ENCODE data around the gene ANKS1B.

The ANKS1B gene

GRCh38 chr12:99704458-99704857 is 280.3 kb downstream of the ANKS1B start:
- no peak for DNase-seq
- H3K27me3 ChIP-seq, result no peaks in the 10 kb centered on the region
- no peaks in the 10 kb centered on the region for H3K36me3 ChIP-seq
- TF ChIP-seq CTCF (IDR thresholded peaks at IDR 0.05; ENCODE audit: low read depth, low read length), result no peak
- no peaks in the 10 kb centered on the region for H3K4me1 ChIP-seq
- H3K4me3 ChIP-seq (ENCODE audit: low read depth, low read length), result no peak overlapping the region
- no peaks in the 10 kb centered on the region for H3K9me3 ChIP-seq

GRCh38 chr12:99704036-99704435 is 280.7 kb downstream of the ANKS1B start:
- no peaks in the 10 kb centered on the region for H3K27me3 ChIP-seq
- H3K4me1 ChIP-seq, result no peaks in the 10 kb centered on the region
- TF ChIP-seq CTCF (IDR thresholded peaks at IDR 0.05; ENCODE audit: low read depth, low read length), result no peak
- no peak overlapping the region for H3K4me3 ChIP-seq (ENCODE audit: low read depth, low read length)
- no peak for DNase-seq
- no peaks in the 10 kb centered on the region for H3K9me3 ChIP-seq
- no peaks in the 10 kb centered on the region for H3K36me3 ChIP-seq

- Histone ChIP-seq H3K27me3 (no peaks in the 10 kb centered on the region), H3K4me1 (no peaks in the 10 kb centered on the region), H3K4me3 (ENCODE audit: low read depth, low read length) (no peak overlapping the region), H3K36me3 (no peaks in the 10 kb centered on the region), H3K9me3 (no peaks in the 10 kb centered on the region)
- TF ChIP-seq CTCF (IDR thresholded peaks at IDR 0.05; ENCODE audit: low read depth, low read length), result no peak
- DNase-seq, result no peak
Measured at GRCh38 chr12:99700032-99700431, 284.7 kb downstream of the ANKS1B start.

DNA sequence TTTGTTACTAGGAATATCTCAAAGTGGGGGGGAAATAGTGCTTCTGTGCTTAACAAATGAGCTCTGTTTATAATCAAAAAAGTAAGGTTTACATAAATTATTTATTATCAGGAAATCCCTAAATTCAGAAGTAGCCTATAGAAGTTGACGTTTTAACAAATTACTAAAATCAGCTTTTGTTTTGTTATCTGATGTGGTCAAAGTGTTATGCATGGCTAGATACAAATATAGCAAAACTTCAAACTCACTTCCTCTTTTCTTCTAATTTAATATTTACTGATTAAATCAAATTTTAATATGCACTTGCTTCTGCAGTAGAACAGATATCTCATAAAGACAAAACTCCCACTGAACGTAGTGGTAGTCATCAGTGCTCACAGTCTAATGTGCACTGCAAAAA is 289.7 kb downstream of the ANKS1B start:
- TF ChIP-seq CTCF (IDR thresholded peaks at IDR 0.05; ENCODE audit: low read depth, low read length), result no peak
- no peaks in the 10 kb centered on the region for H3K9me3 ChIP-seq

GRCh38 chr12:99686142-99686541 is 298.6 kb downstream of the ANKS1B start:
- Histone ChIP-seq H3K4me3 (ENCODE audit: low read depth, low read length) (no peak overlapping the region), H3K9me3 (no peaks in the 10 kb centered on the region), H3K36me3 (no peaks in the 10 kb centered on the region), H3K4me1 (no peaks in the 10 kb centered on the region), H3K27me3 (no peaks in the 10 kb centered on the region)
- TF ChIP-seq CTCF (IDR thresholded peaks at IDR 0.05; ENCODE audit: low read depth, low read length), result no peak
- DNase-seq, result no peak

More for the DNA sequence above, 289.7 kb downstream of the ANKS1B start:
- DNase-seq, result no peak
- H3K4me3 ChIP-seq (ENCODE audit: low read depth, low read length), result no peak overlapping the region
- no peaks in the 10 kb centered on the region for H3K36me3 ChIP-seq
- H3K4me1 ChIP-seq, result no peaks in the 10 kb centered on the region
- no peaks in the 10 kb centered on the region for H3K27me3 ChIP-seq

DNA sequence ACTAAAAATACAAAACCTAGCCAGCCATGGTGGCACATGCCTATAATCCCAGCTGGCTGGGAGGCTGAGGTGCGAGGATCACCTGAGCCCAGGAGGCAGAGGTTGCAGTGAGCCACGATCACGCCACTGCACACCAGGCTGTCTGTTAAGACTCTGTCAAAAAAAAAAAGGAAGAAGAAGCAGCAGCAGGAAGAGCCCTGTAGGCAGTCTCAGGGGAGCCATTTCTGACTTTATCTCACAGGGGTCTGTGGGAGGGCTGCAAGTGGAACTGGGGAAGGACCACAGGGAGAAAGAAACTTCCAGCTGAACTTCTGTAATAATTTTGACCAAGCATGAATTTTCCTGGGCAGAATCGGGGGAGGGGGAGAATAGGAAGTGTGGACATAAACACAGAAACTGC is 304.5 kb downstream of the ANKS1B start:
- DNase-seq, result no peak
- no peak for TF ChIP-seq CTCF (IDR thresholded peaks at IDR 0.05; ENCODE audit: low read depth, low read length)
- no peaks in the 10 kb centered on the region for H3K4me1 ChIP-seq
- no peaks in the 10 kb centered on the region for H3K36me3 ChIP-seq
- H3K9me3 ChIP-seq, result no peaks in the 10 kb centered on the region
- no peak overlapping the region for H3K4me3 ChIP-seq (ENCODE audit: low read depth, low read length)
- H3K27me3 ChIP-seq, result no peaks in the 10 kb centered on the region
